Cerebellar nuclear complex (tissue), 1 donor: ENCODE results near the gene PALM2AKAP2.
"Not testable (repeated sequence)": the region's sequence is repeated elsewhere in the genome, so short reads cannot be mapped to it uniquely, and the experiment has no call there.

ENCODE experiments used
- DNase-seq, 2 experiments: peaks; one replicate each; lab custom pipeline; 2025; lab: John Stamatoyannopoulos, UW

PALM2AKAP2 gene

DNA sequence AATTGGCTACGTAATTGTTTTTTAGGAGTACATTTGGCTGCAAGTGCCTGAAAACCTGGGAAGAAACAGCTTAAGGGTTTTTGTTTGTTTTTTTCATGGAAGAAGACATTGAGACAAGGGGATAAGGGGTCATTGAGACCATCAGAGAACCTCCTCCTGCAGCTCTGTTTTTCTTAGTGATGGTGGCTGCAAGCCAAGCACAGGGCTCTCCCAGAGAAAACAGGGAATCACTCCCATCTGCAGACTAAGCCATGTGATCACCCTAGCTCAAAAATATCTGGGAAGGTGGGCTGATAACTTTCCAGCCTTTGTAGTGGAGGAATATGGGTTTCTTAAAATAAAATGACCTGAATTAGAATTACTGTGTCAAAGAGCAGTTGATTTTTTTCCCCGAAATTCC lies 25.1 kb downstream of the PALM2AKAP2 start:
- DNase-seq, result no peak

GRCh38 chr9:109806506-109807115 lies 26.6 kb downstream of the PALM2AKAP2 start:
- no peak for DNase-seq

DNA sequence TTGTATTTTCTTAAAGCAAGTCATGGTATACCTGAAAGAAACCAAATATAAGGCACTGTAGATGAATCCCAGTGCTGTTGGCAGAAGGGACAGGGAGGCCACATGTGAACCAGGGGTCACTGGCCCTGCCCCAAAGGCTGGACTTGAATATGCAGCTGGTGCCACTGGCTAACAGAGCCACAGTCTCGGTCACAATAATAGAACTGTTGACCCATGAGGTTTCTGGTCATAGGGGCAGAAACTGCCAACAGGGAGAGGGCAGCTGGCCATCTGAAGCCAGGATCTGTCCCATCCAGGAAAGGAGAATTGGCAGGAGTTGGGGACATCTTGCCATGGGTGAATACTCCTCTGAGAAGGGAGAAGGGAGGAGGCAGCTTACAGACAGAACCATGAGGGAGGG lies 31.9 kb downstream of the PALM2AKAP2 start:
- DNase-seq, result no peak

DNA sequence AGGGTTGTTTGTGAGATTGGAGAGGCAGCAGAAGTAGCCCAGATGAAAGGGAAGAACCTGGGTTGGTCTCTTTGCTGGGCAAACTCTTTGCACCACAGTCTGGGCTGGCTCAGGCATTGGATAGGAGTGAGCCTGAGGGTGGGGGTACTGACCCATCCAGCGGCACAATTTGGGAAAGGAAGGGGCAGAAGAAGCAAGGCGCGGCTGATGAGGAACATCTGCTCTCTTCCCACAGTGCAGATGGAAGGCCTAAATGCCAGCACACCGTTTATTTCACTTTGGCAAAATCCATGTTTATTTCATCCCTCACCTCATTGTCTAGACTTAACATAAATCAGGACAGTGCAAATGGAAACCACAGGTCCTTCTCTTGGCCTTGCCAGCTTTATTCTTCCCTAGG lies 32.3 kb downstream of the PALM2AKAP2 start:
- DNase-seq, result no peak

GRCh38 chr9:109812818-109813281 lies 32.9 kb downstream of the PALM2AKAP2 start:
- DNase-seq, result no peak

DNA sequence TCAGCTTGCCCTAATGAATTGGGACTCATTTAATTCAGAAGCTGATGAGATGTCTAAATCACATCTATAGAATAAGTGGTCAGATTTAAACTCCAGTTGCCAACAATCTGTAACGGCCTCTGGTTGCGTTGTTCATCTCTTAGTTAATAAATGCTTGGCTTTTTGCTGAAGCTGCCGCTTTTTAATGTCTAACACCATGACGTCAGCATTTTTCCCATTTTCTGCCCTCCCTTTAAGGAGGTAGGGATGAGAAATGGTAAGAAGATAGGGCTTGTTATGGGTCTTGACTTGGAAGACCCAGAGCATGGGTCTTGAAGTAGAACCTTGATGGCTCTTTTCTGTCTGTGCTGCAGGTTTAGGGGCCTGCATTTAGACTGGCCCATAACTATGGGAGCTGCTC lies 33.3 kb downstream of the PALM2AKAP2 start:
- no peak for DNase-seq

DNA sequence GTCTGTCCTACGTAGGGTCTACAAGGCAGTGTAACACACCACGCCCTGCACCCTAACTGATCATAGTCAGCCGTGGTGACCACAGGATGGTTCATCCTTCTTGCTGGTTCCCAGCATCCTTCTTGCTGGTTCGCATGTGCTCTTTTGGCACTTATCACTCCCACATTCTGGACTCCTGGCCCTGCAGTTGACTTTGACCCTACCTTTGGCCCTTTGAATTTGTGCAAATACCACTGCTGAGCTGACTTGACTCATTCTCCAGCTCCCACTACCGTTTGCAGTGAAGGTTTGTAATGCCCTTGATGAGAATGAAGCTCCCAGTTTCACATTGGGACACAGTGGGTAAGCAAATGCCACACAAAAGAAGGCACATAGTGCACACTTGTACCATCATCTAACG lies 33.8 kb downstream of the PALM2AKAP2 start:
- DNase-seq, result no peak

GRCh38 chr9:109815366-109815947 lies 35.5 kb downstream of the PALM2AKAP2 start:
- no peak for DNase-seq

GRCh38 chr9:109816490-109816889 lies 36.5 kb downstream of the PALM2AKAP2 start:
- DNase-seq, result no peak

GRCh38 chr9:109817146-109817845 lies 37.3 kb downstream of the PALM2AKAP2 start:
- no peak for DNase-seq

DNA sequence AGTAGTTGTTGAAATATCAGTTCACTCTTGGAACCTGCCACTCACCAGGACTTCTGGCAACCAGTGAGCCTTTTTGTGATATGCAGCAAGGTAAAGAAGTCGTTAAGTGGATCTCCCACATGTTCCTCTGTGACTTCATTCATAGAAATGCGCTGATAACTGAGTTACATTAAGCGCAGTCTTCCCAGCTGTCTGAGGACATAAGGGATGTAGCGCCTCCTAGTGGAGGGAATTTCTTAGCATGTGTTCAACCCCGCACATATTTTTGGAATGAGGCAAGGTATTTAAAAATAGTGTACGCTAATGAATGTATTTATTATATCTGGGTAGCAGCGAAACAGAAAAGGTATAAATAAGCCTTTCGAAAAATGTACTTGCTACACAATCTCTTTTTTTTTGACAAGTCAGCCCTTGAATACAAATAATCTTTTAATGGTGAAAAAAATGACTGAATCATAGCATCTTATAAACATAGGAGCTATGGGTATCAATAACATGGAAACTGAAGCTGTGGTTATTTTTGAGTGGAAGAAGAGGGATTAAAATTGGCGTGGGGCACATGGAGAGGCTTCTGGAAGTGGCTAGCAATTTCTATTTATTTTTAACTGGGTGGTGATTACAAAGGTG lies 38.0 kb downstream of the PALM2AKAP2 start:
- DNase-seq, result no peak

DNA sequence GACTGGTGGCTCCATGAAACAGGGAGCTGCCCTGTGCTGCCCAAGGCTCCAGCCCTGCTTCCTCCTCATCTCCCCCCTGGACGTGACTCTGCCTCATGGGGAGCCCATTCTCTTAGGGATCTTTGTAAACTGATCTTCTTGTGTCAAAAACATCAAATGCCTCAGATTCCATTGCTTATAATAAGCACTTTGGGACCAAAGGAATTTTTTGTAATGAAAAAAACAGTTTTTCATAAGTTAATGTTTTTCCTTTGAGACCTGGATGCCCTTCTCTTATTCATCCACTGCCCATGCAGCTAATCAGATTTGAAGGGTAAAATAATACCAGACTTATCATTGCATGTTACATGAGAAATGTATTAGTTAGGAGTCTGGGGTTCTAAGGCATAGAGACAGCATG lies 41.7 kb downstream of the PALM2AKAP2 start:
- DNase-seq, result no peak

DNA sequence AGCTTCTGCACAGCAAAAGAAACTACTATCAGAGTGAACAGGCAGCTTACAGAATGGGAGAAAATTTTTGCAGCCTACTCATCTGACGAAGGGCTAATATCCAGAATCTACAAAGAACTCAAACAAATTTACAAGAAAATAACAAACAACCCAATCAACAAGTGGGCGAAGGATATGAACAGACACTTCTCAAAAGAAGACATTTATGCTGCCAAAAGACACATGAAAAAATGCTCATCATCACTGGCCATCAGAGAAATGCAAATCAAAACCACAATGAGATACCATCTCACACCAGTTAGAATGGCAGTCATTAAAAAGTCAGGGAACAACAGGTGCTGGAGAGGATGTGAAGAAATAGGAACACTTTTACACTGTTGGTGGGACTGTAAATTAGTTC lies 45.4 kb downstream of the PALM2AKAP2 start:
- not testable (repeated sequence) for DNase-seq

DNA sequence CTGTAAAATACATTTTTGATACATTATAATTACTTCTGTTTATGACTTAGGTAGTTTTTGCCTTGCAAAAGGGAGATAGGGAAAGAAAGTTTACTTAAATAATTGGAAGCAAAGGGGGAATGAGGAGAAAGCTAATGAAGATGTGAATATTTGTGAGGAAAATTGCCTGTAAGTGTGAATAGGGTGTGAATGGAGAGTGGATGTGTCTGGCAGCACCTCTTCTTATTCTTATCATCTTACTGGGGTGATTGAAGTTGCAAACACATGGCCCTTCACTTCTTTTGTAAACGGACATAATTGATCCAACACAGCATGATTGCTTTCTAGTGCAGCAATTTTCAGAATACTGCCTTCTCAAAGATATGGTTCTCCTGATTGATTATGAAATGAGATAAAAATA lies 46.6 kb downstream of the PALM2AKAP2 start:
- DNase-seq, result no peak

DNA sequence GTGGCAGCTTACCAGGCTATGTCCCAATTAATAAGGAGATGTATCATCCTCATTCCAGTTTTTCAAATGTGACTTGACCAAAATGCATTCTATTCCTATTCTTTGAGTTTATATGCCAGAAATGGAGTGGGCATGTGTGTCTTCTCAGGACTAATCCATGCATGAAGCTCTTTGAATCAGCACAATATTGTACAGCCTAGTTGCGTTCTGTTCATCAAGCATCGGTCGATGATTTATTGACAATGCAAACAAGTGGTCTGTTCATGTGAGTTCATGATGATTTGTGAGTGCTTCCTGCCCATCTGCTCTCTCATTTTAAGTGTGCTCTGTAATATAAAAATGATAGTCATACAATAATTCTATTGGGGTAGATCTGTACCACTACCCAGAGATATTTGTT lies 48.3 kb downstream of the PALM2AKAP2 start:
- no peak for DNase-seq
